Bronchial epithelial cell (primary cell): Measurements from ENCODE around the gene CILP2. TPM values are rescaled to one million over a fixed set of nuclear protein-coding genes. Genes with fewer than 3 reads are reported as not detected.
A peak's percentile ranks its signal among the peaks of the same experiment; 100 is the strongest.

Experiments
- DNase-seq: peaks from one replicate; pipeline ENCODE4 v3.0.0-alpha.2; 2010; ENCODE audit warnings: low read depth
- FAIRE-seq: peaks from 2 replicates; lab custom pipeline; 2011; peaks lifted over from hg19 to GRCh38; lab: Jason Lieb, UNC
- H3K27me3 ChIP-seq: 2 replicates; pipeline ENCODE4 v1.5.1; 2011; ENCODE audit warnings: low read length; ENCODE audit not compliant: control insufficient read depth, insufficient read depth
- H3K36me3 ChIP-seq: 2 replicates; pipeline ENCODE4 v1.5.1; 2011; ENCODE audit warnings: low read length; ENCODE audit not compliant: control insufficient read depth, insufficient read depth
- H3K4me3 ChIP-seq: 2 replicates; pipeline ENCODE4 v1.5.1; 2011; ENCODE audit warnings: mild to moderate bottlenecking, low read depth, low read length, control low read depth
- total RNA-seq: library from RNA; depleted of rRNA; stranded (reverse); fragments of >200 nt; gene quantifications from 2 replicates; pipeline ENCODE4 v1.2.1, GENCODE V29; 2014
- TF ChIP-seq, protein P1 (sequence below): IDR thresholded peaks from 2 replicates; pipeline ENCODE4 v1.5.1; 2011; ENCODE audit warnings: mild to moderate bottlenecking, moderate library complexity, low read length, control low read depth, inconsistent platforms; ENCODE audit not compliant: insufficient read depth, severe bottlenecking

The CILP2 gene
- total RNA-seq, 1 donor from 2014 or later, result under 0.01 TPM

DNA sequence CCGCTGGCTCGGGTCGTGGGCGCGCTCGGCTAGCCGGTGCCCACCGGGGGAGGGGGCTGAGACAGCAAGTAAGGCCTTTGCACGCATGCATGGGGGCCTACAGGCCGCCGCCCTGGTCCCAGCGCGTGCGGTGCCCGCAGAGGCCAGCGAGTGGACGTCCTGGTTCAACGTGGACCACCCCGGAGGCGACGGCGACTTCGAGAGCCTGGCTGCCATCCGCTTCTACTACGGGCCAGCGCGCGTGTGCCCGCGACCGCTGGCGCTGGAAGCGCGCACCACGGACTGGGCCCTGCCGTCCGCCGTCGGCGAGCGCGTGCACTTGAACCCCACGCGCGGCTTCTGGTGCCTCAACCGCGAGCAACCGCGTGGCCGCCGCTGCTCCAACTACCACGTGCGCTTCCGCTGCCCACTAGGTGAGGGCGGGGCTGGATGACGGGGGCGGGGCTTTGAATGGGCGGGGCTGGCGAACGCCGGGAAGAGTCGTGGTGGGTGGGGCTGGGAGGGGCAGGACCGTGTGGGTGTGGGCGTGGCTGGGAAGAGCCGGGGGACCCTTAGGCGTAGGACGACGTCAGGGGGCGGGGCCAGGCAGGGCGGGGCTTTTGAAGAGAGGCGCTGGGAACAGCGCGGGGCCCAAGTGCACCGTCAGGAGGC lies 2.1 kb downstream of the CILP2 start:
- FAIRE-seq (no peak), DNase-seq (peak; percentile 47)
- peaks cover 15% of the 10 kb centered on the region for H3K27me3 ChIP-seq
- no peaks in the 10 kb centered on the region for H3K36me3 ChIP-seq
- TF ChIP-seq, protein P1, sequence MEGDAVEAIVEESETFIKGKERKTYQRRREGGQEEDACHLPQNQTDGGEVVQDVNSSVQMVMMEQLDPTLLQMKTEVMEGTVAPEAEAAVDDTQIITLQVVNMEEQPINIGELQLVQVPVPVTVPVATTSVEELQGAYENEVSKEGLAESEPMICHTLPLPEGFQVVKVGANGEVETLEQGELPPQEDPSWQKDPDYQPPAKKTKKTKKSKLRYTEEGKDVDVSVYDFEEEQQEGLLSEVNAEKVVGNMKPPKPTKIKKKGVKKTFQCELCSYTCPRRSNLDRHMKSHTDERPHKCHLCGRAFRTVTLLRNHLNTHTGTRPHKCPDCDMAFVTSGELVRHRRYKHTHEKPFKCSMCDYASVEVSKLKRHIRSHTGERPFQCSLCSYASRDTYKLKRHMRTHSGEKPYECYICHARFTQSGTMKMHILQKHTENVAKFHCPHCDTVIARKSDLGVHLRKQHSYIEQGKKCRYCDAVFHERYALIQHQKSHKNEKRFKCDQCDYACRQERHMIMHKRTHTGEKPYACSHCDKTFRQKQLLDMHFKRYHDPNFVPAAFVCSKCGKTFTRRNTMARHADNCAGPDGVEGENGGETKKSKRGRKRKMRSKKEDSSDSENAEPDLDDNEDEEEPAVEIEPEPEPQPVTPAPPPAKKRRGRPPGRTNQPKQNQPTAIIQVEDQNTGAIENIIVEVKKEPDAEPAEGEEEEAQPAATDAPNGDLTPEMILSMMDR, result no peak
- peak overlapping the region; percentile 16 for H3K4me3 ChIP-seq

DNA sequence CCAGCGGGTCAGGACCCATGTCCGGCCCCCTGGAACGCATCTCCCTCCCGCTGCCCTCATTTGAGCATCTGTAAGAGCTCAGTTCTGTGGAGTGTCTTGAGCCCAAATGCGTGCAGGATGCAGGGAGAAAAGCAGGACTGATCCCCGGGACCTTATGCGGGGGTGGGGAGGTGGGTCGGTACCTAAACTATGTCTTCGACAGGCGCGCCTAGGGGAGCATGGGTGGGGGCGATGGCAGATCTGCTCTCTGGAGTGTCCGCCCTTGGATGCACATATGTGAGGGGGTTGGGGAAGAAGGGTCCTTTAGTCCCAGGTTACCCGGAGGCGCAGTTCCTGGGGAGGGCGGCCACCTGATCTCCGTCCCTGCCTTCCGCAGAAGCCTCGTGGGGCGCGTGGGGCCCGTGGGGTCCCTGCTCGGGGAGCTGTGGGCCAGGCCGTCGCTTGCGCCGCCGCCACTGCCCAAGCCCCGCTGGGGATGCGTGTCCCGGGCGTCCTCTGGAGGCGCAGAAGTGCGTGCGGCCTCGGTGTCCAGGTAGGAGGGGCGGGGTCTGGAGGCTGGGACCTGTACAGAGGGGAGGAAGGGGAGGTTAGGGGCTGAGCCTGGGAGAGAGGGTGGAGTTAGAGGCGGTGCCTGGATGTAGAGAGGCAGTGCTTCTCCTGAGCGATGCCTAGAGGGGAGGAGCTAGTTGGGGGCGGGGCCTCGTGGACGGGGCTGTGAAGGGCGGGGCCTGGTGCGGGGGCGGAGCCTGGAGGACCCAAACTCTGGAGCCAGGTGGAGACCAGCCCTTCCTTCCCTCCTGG lies 2.9 kb downstream of the CILP2 start:
- DNase-seq (peak; percentile 62), FAIRE-seq (no peak)
- H3K27me3 ChIP-seq, result peaks cover 15% of the 10 kb centered on the region
- TF ChIP-seq, protein P1, result no peak
- peak overlapping the region; percentile 16 for H3K4me3 ChIP-seq
- no peaks in the 10 kb centered on the region for H3K36me3 ChIP-seq

DNA sequence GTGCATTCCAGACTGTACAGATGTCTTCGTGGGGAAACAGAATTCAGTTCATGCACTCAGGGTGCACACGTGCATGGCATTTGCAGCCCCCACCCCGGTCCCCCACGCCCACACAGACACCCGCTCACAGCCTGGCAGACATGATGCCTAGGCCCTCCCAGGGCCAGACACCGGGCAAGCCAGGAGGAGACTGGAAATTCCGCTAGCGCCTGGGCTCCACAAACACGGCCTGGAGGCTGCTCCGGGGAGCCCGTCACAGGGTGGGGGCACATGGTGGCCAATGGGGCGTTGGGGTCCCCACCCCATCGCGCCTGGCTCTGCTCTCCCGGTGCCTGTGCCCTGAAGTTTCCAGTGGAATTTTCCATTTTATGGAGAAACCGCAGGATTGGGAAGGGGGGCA lies 3.6 kb downstream of the CILP2 start:
- Histone ChIP-seq H3K27me3 (peaks cover 15% of the 10 kb centered on the region), H3K4me3 (no peak overlapping the region), H3K36me3 (no peaks in the 10 kb centered on the region)
- DNase-seq (no peak), FAIRE-seq (no peak)
- TF ChIP-seq, protein P1, result no peak

- no peak for FAIRE-seq
- TF ChIP-seq, protein P1, result no peak
- Histone ChIP-seq H3K4me3 (no peak overlapping the region), H3K36me3 (no peaks in the 10 kb centered on the region), H3K27me3 (peaks cover 15% of the 10 kb centered on the region)
- no peak for DNase-seq
Observed at GRCh38 chr19:19542507-19542906, 4.4 kb downstream of the CILP2 start.

DNA sequence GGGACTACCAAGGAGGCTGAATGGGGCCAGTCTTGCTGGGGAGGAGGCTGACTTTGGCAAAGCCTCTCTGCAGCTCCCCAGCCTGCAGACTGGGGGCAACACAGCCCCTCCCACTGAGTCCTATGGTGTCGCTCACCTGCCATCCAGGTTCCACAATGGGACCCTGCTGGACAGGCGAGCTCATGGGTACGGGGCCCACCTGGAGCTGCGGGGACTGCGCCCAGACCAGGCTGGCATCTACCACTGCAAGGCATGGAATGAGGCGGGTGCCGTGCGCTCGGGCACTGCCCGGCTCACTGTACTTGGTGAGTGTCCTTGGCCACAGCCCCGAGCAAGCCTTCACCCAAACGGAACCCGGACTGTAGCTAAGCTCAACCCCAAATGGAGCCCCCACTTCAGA lies 5.0 kb downstream of the CILP2 start:
- DNase-seq, result no peak
- Histone ChIP-seq H3K36me3 (no peaks in the 10 kb centered on the region), H3K27me3 (peaks cover 12% of the 10 kb centered on the region), H3K4me3 (no peak overlapping the region)
- TF ChIP-seq, protein P1, result no peak
- no peak for FAIRE-seq
